ENCODE measurements around the gene KLHL3. TPM values are rescaled to one million over a fixed set of nuclear protein-coding genes. Genes with fewer than 3 reads are reported as not detected.

Gene KLHL3
- total RNA-seq, 1 donor from 2014 or later: 7.5 TPM

- Histone ChIP-seq H3K4me3 (peak overlapping the region; percentile 87 to 93), H3K36me3 (no peaks in the 10 kb centered on the region), H3K4me1 (peaks cover 4 to 20% of the 10 kb centered on the region in 2 donors), H3K27me3 (no peaks in the 10 kb centered on the region), H3K9me3 (no peaks in the 10 kb centered on the region), H3K27ac (peak overlapping the region; percentile 99 to 100)
- TF ChIP-seq CTCF (IDR thresholded peaks at IDR 0.05): peak; percentile 53 to 81 (median 76)
- no peak for DNase-seq (ENCODE audit: low spot score in 2 of 2)
- intact Hi-C loops (cut with DNase I): loop anchor here (2.0 to 5.0 kb wide), 2 partner anchors 130 to 281 kb away; partner anchors contain the start of gene FAM13B
Measured at GRCh38 chr5:137751869-137752491, 16.1 kb upstream of the KLHL3 start.

GRCh38 chr5:137750436-137750835 lies 14.5 kb upstream of the KLHL3 start:
- Histone ChIP-seq H3K9me3 (no peaks in the 10 kb centered on the region), H3K27ac (no peak overlapping the region), H3K27me3 (no peaks in the 10 kb centered on the region), H3K4me3 (peak overlapping the region in 1 of 2 donors; percentile 1), H3K4me1 (peaks cover 4 to 20% of the 10 kb centered on the region in 2 donors), H3K36me3 (no peaks in the 10 kb centered on the region)
- no peak for TF ChIP-seq CTCF (IDR thresholded peaks at IDR 0.05)
- DNase-seq (ENCODE audit: low spot score in 2 of 2): no peak
- intact Hi-C loops (cut with DNase I): loop anchor here (5.0 kb wide), 1 partner anchor 128 kb away; no protein-coding TSS in a partner anchor

- DNase-seq (ENCODE audit: low spot score in 2 of 2): no peak
- Histone ChIP-seq H3K4me1 (peaks cover 0 to 21% of the 10 kb centered on the region in 2 donors), H3K4me3 (no peak overlapping the region), H3K9me3 (no peaks in the 10 kb centered on the region), H3K27me3 (no peaks in the 10 kb centered on the region), H3K27ac (no peak overlapping the region), H3K36me3 (no peaks in the 10 kb centered on the region)
- no peak for TF ChIP-seq CTCF (IDR thresholded peaks at IDR 0.05)
- intact Hi-C loops (cut with DNase I): no loop called here
Measured at GRCh38 chr5:137747848-137748247, 12.0 kb upstream of the KLHL3 start.

- intact Hi-C loops (cut with DNase I): loop anchor here (1.0 kb wide), 1 partner anchor 114 kb away; no protein-coding TSS in a partner anchor
- Histone ChIP-seq H3K4me3 (no peak overlapping the region), H3K36me3 (no peaks in the 10 kb centered on the region), H3K27me3 (no peaks in the 10 kb centered on the region), H3K4me1 (peaks cover 0 to 5% of the 10 kb centered on the region in 2 donors), H3K27ac (peak overlapping the region in 1 of 2 donors; percentile 35), H3K9me3 (no peaks in the 10 kb centered on the region)
- peak; percentile 56 to 68 (median 61) for TF ChIP-seq CTCF (IDR thresholded peaks at IDR 0.05)
- no peak for DNase-seq (ENCODE audit: low spot score in 2 of 2)
Measured at GRCh38 chr5:137743031-137743640, 7.2 kb upstream of the KLHL3 start.

- Histone ChIP-seq H3K27me3 (no peaks in the 10 kb centered on the region), H3K4me3 (no peak overlapping the region), H3K27ac (peak overlapping the region in 1 of 2 donors; percentile 15), H3K4me1 (peaks cover 0 to 5% of the 10 kb centered on the region in 2 donors), H3K9me3 (no peaks in the 10 kb centered on the region), H3K36me3 (no peaks in the 10 kb centered on the region)
- intact Hi-C loops (cut with DNase I): loop anchor here (1.0 kb wide), 1 partner anchor 81 kb away; no protein-coding TSS in a partner anchor
- no peak for TF ChIP-seq CTCF (IDR thresholded peaks at IDR 0.05)
- no peak for DNase-seq (ENCODE audit: low spot score in 2 of 2)
Measured at GRCh38 chr5:137741718-137742117, 5.8 kb upstream of the KLHL3 start.
